HUES48 (cell line): ENCODE data around the gene ITPRIP.

Experiments used
- H3K27ac ChIP-seq: one replicate; pipeline ENCODE4 v1.7.0; 2013; ENCODE audit warnings: low read depth, low read length, inconsistent platforms
- H3K27me3 ChIP-seq: 2 replicates; pipeline ENCODE4 v1.6.1; 2013; ENCODE audit warnings: mild to moderate bottlenecking, low read length; ENCODE audit not compliant: control insufficient read depth, insufficient read depth
- H3K36me3 ChIP-seq: 2 replicates; pipeline ENCODE4 v1.6.1; 2013; ENCODE audit warnings: low read length; ENCODE audit not compliant: control insufficient read depth, insufficient read depth
- H3K4me1 ChIP-seq: 2 replicates; pipeline ENCODE4 v1.6.1; 2013; ENCODE audit warnings: mild to moderate bottlenecking, low read length; ENCODE audit not compliant: control insufficient read depth, insufficient read depth
- H3K4me3 ChIP-seq: 2 replicates; pipeline ENCODE4 v1.5.1; 2013; ENCODE audit warnings: mild to moderate bottlenecking, low read depth, low read length
- H3K9ac ChIP-seq: 2 replicates; pipeline ENCODE4 v1.6.1; 2013; ENCODE audit warnings: mild to moderate bottlenecking, low read depth, low read length, moderate library complexity
- H3K9me3 ChIP-seq: 2 replicates; pipeline ENCODE4 v1.6.1; 2013; ENCODE audit warnings: low read length; ENCODE audit not compliant: control insufficient read depth, insufficient read depth

ITPRIP gene

DNA sequence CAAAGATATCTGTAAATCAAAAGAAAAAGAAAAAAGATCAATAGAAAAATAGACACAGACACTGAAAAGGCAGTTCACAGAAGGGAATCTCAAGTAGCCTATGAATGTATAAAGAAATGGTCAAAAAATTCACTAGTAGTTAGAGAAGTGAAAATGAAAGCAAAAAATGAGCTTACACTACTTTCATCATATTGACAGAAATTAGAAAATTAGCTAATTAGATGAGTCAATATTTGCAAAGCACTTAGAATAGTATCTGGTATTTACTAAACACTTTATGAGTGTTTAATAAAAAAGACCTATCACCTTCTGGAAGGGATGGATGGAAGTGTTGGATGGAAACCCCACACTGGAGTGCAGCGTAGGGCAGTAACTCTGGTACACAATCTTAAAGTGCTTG is 13.7 kb upstream of the ITPRIP start:
- peaks cover 20% of the 10 kb centered on the region for H3K27me3 ChIP-seq
- no peak overlapping the region for H3K4me3 ChIP-seq
- no peak overlapping the region for H3K27ac ChIP-seq
- peaks cover 20% of the 10 kb centered on the region for H3K4me1 ChIP-seq
- H3K36me3 ChIP-seq: no peaks in the 10 kb centered on the region
- H3K9me3 ChIP-seq: no peaks in the 10 kb centered on the region
- no peak overlapping the region for H3K9ac ChIP-seq

DNA sequence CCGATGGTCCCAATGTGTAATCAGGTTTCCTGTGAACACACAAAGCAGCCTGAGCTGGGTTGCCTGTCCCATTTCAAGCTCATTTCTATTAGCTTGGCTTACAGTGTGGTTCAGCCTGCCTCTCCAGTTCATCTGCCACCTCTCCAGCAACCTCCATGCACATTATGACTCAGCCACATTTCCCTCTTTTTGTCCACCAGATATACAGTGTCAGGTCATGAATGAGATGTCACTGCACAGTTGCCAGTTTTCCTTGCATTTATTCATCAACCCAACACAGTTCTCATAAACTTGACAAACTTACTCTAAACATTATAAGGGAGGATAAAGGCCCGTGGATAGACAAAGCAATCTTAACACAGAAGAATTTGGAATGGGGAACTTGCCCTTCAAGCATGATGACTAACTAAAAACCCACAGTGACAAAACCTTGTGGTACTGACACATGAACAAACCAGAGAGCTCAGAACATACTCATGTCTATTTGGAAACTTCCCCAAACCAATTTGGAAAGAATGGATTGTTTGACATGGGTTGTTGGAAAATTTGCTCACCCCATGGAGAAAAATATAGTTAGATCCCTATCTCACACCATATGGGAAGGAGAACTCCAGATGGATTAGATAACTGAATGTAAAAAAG is 12.9 kb upstream of the ITPRIP start:
- Histone ChIP-seq H3K9ac (no peak overlapping the region), H3K4me3 (no peak overlapping the region)

DNA sequence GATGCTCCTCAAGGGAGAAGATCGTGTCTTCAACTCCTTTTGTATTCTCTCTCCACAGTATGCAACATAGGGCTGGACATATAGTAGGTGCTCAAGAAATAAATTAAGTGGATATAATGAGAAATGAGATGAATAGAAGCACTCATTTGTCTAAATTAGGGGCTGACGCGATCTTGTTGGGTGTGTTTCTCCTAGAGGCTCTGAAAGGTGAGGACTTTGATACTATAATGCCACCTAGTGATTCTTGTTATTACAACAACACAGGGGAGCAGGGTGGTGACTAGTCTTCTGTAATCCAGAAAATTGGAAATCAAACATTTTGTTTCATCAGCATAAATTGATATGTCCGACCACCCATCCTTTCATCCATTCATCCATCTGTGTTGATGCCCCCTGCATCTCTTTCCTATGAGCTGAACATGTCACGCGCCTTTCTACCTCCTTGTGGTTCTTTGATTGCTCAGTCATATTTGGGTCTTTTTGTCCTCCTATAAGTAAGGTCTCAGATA is 11.9 kb upstream of the ITPRIP start:
- no peaks in the 10 kb centered on the region for H3K9me3 ChIP-seq
- peak overlapping the region; percentile 52 for H3K27ac ChIP-seq
- H3K9ac ChIP-seq: peak overlapping the region; percentile 46; the same call in 1 of the 2 replicates
- H3K27me3 ChIP-seq: peaks cover 16% of the 10 kb centered on the region
- H3K4me3 ChIP-seq: peak overlapping the region; percentile 21; the same call in 1 of the 2 replicates
- H3K4me1 ChIP-seq: peaks cover 20% of the 10 kb centered on the region
- no peaks in the 10 kb centered on the region for H3K36me3 ChIP-seq

More for the DNA sequence above, 12.9 kb upstream of the ITPRIP start:
- H3K9me3 ChIP-seq: no peaks in the 10 kb centered on the region
- H3K27ac ChIP-seq: no peak overlapping the region
- H3K4me1 ChIP-seq: peaks cover 20% of the 10 kb centered on the region
- H3K36me3 ChIP-seq: no peaks in the 10 kb centered on the region
- peaks cover 20% of the 10 kb centered on the region for H3K27me3 ChIP-seq

DNA sequence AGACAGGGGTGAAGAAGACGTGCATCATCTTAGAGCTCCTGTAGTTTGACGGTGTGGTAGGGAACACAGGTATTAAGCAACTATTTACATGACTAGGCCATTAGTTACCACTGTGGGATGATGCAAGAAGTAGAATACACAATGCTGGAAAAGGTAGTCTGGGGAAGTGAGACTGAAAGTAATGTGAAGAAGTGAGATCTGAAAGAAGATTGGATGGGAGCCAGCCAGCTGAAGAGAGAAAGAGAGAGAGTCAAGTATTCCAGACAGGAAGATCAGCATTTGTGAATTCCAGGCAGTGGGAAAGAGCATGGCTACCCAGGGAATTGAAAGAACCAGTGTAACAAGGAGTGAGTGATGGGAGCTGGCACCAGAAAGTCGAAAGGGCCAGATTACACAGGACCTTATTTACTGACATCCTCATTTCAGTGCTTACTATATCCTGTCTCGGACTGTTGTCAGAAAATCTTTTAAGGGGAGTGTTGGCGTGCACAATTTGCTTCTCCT is 11.4 kb upstream of the ITPRIP start:
- Histone ChIP-seq H3K4me1 (peaks cover 20% of the 10 kb centered on the region), H3K27ac (peak overlapping the region; percentile 57)

DNA sequence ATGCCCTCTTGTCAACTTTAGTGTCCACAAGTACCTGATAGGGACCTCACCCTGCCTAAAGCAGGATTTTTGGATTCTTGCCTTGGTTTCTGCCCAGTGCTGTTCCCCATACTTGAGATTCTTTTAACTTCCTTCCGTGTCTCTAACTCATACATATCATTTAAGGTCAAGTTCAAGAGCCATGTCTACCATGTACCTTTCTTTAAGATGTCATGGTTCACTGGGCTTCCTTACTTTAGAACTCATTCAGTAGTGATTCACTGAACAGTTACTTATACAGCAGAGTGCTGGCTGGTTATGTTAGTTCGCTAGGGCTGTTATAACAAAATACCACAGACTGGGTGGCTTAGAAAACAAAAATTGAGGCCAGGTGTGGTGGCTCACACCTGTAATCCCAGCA is 10.3 kb upstream of the ITPRIP start:
- H3K9me3 ChIP-seq: no peaks in the 10 kb centered on the region
- no peaks in the 10 kb centered on the region for H3K36me3 ChIP-seq
- H3K27ac ChIP-seq: no peak overlapping the region
- peaks cover 17% of the 10 kb centered on the region for H3K4me1 ChIP-seq
- H3K27me3 ChIP-seq: no peaks in the 10 kb centered on the region; the same call in 1 of the 2 replicates
- no peak overlapping the region for H3K9ac ChIP-seq
- H3K4me3 ChIP-seq: no peak overlapping the region

More for the DNA sequence above, 11.4 kb upstream of the ITPRIP start:
- Histone ChIP-seq H3K9ac (peak overlapping the region; percentile 46; the same call in 1 of the 2 replicates), H3K36me3 (no peaks in the 10 kb centered on the region), H3K9me3 (no peaks in the 10 kb centered on the region), H3K4me3 (peak overlapping the region; percentile 21; the same call in 1 of the 2 replicates), H3K27me3 (peaks cover 10% of the 10 kb centered on the region)

DNA sequence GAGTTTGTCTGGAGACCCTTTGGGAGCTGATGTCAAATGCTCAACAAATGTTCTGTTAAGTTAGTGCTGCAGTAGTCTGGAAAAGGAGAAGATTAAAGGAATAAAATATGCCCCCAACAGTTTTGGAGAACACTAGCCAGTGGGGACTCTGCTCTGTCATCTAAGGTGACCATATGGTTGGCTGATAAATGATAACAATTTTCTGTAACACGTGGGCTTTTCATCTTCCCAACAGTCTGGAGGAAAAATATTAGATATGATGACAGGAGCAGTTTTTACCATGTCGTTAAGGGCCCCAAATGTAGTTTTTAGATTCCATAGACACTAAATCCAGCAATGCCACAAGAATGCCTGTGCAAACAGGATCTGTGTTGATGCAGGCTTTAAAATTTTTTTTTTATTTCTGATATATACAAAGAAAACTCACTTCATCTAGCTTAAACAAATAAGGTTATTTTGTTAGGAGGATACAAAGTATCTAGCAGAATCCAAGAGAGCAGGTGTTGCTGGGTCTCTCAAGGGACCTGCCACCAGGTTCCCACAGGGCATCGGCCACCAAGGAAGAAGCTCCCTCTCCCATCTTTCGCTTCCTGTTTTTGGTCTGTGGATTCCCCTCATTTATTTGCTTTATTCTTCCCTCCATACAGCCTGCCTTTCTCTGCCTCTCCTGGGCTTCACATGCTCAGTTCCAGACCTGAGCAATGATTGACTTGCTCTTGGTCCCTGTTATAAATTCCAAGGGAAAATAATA is 9.2 kb upstream of the ITPRIP start:
- Histone ChIP-seq H3K36me3 (no peaks in the 10 kb centered on the region), H3K4me3 (no peak overlapping the region), H3K9me3 (no peaks in the 10 kb centered on the region), H3K4me1 (peaks cover 11% of the 10 kb centered on the region), H3K27ac (no peak overlapping the region), H3K9ac (no peak overlapping the region), H3K27me3 (no peaks in the 10 kb centered on the region; the same call in 1 of the 2 replicates)

DNA sequence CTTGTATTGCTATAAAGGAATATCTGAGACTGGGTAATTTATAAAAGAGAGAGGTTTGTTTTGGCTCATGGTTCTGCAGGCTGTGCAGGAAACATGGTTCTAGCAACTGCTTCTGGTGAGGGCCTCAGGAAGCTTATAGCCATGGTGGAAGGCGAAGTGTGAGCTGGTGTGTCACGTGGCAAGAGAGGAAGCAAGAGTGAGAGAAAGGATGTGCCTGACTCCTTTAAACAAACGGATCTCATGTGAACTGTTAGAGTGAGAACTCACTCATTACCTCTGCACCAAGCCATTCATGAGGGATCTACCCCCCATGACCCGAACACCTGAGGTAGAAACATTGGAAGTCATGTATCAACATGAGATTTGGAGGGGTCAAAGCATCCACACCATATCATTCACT is 7.7 kb upstream of the ITPRIP start:
- Histone ChIP-seq H3K27ac (no peak overlapping the region), H3K4me1 (peaks cover 11% of the 10 kb centered on the region), H3K4me3 (no peak overlapping the region), H3K9ac (no peak overlapping the region), H3K36me3 (no peaks in the 10 kb centered on the region), H3K27me3 (no peaks in the 10 kb centered on the region), H3K9me3 (no peaks in the 10 kb centered on the region)

DNA sequence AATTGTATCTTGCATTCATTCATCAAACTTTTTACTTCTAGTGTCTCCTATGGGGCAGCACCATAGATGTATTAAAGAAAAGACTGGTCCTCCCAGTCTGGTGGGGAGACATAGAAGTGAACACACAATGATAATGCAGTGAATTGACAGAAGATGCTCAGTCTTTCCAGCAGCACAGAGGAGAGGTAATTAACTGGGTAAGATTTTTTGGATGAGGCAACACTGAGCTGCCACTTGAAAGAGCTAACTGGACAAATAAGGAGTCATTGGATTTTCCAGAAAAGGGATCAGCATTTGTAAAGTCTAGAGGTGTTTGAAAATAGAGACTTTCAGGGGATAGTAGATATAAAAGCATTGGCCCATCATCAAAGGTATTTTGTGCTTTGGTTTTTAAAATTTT is 7.2 kb upstream of the ITPRIP start:
- Histone ChIP-seq H3K27me3 (no peaks in the 10 kb centered on the region), H3K27ac (no peak overlapping the region), H3K9me3 (no peaks in the 10 kb centered on the region), H3K36me3 (no peaks in the 10 kb centered on the region), H3K4me3 (no peak overlapping the region), H3K4me1 (peaks cover 11% of the 10 kb centered on the region), H3K9ac (no peak overlapping the region)

DNA sequence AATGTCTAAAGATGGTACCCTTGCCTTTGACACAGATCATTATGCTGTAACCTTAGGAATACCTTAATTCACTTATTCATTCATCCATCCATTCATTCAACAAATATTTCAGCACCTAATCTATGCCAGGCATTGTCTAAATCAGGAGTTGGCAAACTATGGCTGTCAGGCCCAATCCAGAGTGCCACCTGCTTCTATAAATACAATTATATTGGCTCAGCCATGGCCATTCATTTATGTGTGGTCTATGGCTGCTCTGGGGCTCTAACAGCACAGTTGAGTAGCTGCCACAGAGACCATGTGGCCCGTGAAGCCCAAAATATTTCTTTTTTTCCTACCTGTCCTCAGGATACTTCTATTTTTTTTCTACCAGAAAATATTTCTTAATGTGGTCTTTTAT is 6.0 kb upstream of the ITPRIP start:
- Histone ChIP-seq H3K27me3 (peaks cover 6% of the 10 kb centered on the region), H3K36me3 (no peaks in the 10 kb centered on the region), H3K9me3 (no peaks in the 10 kb centered on the region), H3K4me3 (no peak overlapping the region), H3K9ac (no peak overlapping the region), H3K4me1 (peaks cover 12% of the 10 kb centered on the region), H3K27ac (no peak overlapping the region)

DNA sequence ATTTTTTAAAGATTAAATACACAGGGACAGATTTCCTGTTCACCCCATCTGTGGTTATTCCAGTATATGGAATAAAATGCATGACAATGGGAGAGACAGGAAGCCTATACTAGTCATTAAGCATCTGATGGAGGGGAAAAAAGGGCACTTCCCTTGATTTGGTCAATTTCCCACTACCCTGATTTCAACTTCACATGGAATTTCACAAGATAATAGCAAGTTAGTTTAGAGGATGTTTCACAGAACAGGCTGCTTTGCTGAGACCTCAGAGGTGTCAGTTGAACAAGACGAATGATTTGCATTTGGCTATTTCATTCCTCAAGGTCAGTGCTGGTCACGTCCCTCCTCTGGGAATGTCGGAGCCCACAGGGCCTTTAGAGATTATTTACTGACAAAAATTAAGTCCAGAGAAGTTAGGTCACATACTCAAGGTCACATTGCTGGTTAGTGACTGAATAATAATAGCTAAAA is 4.7 kb upstream of the ITPRIP start:
- Histone ChIP-seq H3K9ac (no peak overlapping the region), H3K27me3 (peaks cover 6% of the 10 kb centered on the region), H3K9me3 (no peaks in the 10 kb centered on the region), H3K4me3 (no peak overlapping the region), H3K27ac (no peak overlapping the region), H3K36me3 (no peaks in the 10 kb centered on the region), H3K4me1 (peaks cover 11% of the 10 kb centered on the region)

DNA sequence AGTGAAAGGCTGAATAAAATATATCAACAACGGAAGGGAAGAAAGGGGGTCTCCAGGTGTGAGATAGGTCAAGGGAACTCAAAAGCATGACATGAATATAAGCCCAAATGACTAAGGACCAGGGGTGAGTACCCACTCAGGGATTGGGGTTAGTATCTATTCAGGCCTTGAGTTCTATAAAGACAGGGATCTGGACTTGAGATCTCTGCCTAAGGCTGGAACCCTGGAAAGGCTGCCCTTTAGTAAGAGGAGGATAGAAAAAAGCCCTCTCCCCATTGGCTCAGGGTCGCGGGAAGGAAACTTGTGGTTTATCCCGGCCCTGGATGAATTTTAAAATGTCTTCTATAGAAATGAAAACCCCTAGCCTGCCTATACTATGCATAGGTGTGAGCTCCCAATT is 2.4 kb upstream of the ITPRIP start:
- H3K4me1 ChIP-seq: peaks cover 24% of the 10 kb centered on the region
- H3K27me3 ChIP-seq: peaks cover 6% of the 10 kb centered on the region
- H3K36me3 ChIP-seq: no peaks in the 10 kb centered on the region
- H3K27ac ChIP-seq: no peak overlapping the region
- no peaks in the 10 kb centered on the region for H3K9me3 ChIP-seq
- no peak overlapping the region for H3K9ac ChIP-seq
- H3K4me3 ChIP-seq: no peak overlapping the region
